Measurements from ENCODE around the gene PMM1. TPM values are rescaled to one million over a fixed set of nuclear protein-coding genes. Genes with fewer than 3 reads are reported as not detected.

The PMM1 gene
- total and polyA plus RNA-seq, 11 donors, result 10.8 to 34.8 (median 22.9) TPM

GRCh38 chr22:41579297-41579996, 10.2 kb downstream of the PMM1 start:
- Histone ChIP-seq H3K4me1 (peaks cover 0 to 42% (median 11%) of the 10 kb centered on the region in 12 donors), H3K36me3 (peaks cover 0 to 71% (median 27%) of the 10 kb centered on the region in 9 donors), H3K9me3 (no peaks in the 10 kb centered on the region), H3K27ac (peak overlapping the region in 2 of 12 donors; percentile 11 to 15), H3K4me3 (no peak overlapping the region), H3K27me3 (no peaks in the 10 kb centered on the region)
- TF ChIP-seq, protein P1, sequence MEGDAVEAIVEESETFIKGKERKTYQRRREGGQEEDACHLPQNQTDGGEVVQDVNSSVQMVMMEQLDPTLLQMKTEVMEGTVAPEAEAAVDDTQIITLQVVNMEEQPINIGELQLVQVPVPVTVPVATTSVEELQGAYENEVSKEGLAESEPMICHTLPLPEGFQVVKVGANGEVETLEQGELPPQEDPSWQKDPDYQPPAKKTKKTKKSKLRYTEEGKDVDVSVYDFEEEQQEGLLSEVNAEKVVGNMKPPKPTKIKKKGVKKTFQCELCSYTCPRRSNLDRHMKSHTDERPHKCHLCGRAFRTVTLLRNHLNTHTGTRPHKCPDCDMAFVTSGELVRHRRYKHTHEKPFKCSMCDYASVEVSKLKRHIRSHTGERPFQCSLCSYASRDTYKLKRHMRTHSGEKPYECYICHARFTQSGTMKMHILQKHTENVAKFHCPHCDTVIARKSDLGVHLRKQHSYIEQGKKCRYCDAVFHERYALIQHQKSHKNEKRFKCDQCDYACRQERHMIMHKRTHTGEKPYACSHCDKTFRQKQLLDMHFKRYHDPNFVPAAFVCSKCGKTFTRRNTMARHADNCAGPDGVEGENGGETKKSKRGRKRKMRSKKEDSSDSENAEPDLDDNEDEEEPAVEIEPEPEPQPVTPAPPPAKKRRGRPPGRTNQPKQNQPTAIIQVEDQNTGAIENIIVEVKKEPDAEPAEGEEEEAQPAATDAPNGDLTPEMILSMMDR (IDR thresholded peaks at IDR 0.05), result no peak
- no peak for TF ChIP-seq POLR2A (IDR thresholded peaks at IDR 0.05)
- 84 to 96% (median 89%) methylated on average over 7 to 12 of the region's 12 CpGs for WGBS, 4 donors
- ATAC-seq (peak in 1 of 4 donors; percentile 1), DNase-seq (peak in 1 of 5 donors; percentile 43)
- intact Hi-C loops (cut with DNase I), result no loop called here

GRCh38 chr22:41578818-41579217, 10.8 kb downstream of the PMM1 start:
- peaks cover 0 to 48% (median 11%) of the 10 kb centered on the region in 12 donors for H3K4me1 ChIP-seq
- peaks cover 0 to 65% (median 25%) of the 10 kb centered on the region in 9 donors for H3K36me3 ChIP-seq
- H3K27me3 ChIP-seq, result no peaks in the 10 kb centered on the region
- DNase-seq (no peak), ATAC-seq (peak in 1 of 4 donors; percentile 1)
- no peak overlapping the region for H3K4me3 ChIP-seq
- peak overlapping the region in 4 of 12 donors; percentile 11 to 75 (median 22) for H3K27ac ChIP-seq
- H3K9me3 ChIP-seq, result no peaks in the 10 kb centered on the region
- intact Hi-C loops (cut with DNase I), result no loop called here
- no peak for TF ChIP-seq POLR2A (IDR thresholded peaks at IDR 0.05)
- TF ChIP-seq, protein P1 (IDR thresholded peaks at IDR 0.05), result no peak
- 88 to 95% (median 91%) methylated on average over 9 of the region's 9 CpGs for WGBS, 4 donors

DNA sequence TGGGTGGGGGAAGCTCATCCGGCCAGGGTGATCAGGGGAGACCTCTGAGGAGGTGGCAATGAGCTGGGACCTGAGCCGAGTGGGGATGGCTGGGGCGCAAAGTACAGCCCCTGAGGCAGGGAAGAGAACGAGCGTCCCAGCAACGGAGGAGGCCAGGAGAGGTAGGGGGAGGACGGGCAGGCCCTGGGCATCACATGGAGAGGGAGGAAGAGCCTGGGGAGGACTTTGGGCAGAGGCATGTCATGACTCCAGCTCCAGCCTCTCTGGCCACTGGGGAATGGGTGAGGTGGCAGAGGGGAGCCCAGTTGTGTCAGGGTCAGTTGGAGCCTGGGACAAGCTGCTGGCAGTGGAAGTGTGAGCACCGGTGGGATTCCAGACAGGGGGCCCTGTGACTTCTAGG, 11.5 kb downstream of the PMM1 start:
- ATAC-seq, result peak; percentile 1 to 9 (median 5)
- no peaks in the 10 kb centered on the region for H3K9me3 ChIP-seq
- peaks cover 0 to 58% (median 18%) of the 10 kb centered on the region in 9 donors for H3K36me3 ChIP-seq
- H3K4me3 ChIP-seq, result no peak overlapping the region
- no peak for TF ChIP-seq POLR2A (IDR thresholded peaks at IDR 0.05)
- TF ChIP-seq, protein P1 (IDR thresholded peaks at IDR 0.05), result no peak
- peak in 2 of 5 donors; percentile 31 to 60 for DNase-seq
- H3K27me3 ChIP-seq, result no peaks in the 10 kb centered on the region
- peak overlapping the region in 3 of 12 donors; percentile 7 to 75 (median 22) for H3K27ac ChIP-seq
- peaks cover 0 to 54% (median 11%) of the 10 kb centered on the region in 12 donors for H3K4me1 ChIP-seq
- intact Hi-C loops (cut with DNase I), result no loop called here
- 86 to 92% (median 91%) methylated on average over 8 of the region's 8 CpGs for WGBS, 4 donors

GRCh38 chr22:41576877-41577276, 12.8 kb downstream of the PMM1 start:
- Histone ChIP-seq H3K9me3 (no peaks in the 10 kb centered on the region), H3K27ac (peak overlapping the region in 4 of 12 donors; percentile 21 to 75 (median 57)), H3K4me1 (peaks cover 0 to 46% (median 11%) of the 10 kb centered on the region in 12 donors), H3K36me3 (peaks cover 0 to 45% (median 9%) of the 10 kb centered on the region in 9 donors), H3K4me3 (no peak overlapping the region), H3K27me3 (no peaks in the 10 kb centered on the region)
- intact Hi-C loops (cut with DNase I), result no loop called here
- 48 to 68% (median 62%) methylated on average over 6 to 9 of the region's 9 CpGs for WGBS, 4 donors
- DNase-seq (peak; percentile 57 to 78 (median 73)), ATAC-seq (peak; percentile 25 to 69 (median 45))
- no peak for TF ChIP-seq POLR2A (IDR thresholded peaks at IDR 0.05)
- TF ChIP-seq, protein P1 (IDR thresholded peaks at IDR 0.05), result peak; percentile 45 to 75 (median 63)
